Activated CD4-positive, CD25-positive, alpha-beta regulatory T cell treated with anti-CD3 and anti-CD28 coated beads, Interleukin-2, amount 50 U/mL, for 72 hours (primary cell): ENCODE measurements around the gene CCDC88C.
"Not testable (repeated sequence)": the region's sequence is repeated elsewhere in the genome, so short reads cannot be mapped to it uniquely, and the experiment has no call there.

Experiments
- DNase-seq: peaks from one replicate; pipeline ENCODE4 v3.0.0; 2021

Gene CCDC88C

GRCh38 chr14:91284146-91284790 is 133.4 kb downstream of the CCDC88C start:
- no peak for DNase-seq

- DNase-seq: no peak
Observed at GRCh38 chr14:91283666-91284065, 134.0 kb downstream of the CCDC88C start.

- DNase-seq: no peak
Observed at GRCh38 chr14:91282954-91283645, 134.5 kb downstream of the CCDC88C start.

GRCh38 chr14:91281346-91281745 is 136.3 kb downstream of the CCDC88C start:
- DNase-seq: no peak

- no peak for DNase-seq
Observed at GRCh38 chr14:91280129-91280528, 137.5 kb downstream of the CCDC88C start.

GRCh38 chr14:91279354-91279753 is 138.3 kb downstream of the CCDC88C start:
- no peak for DNase-seq

GRCh38 chr14:91278383-91278715 is 139.3 kb downstream of the CCDC88C start:
- no peak for DNase-seq

GRCh38 chr14:91277546-91278382 is 139.9 kb downstream of the CCDC88C start:
- no peak for DNase-seq

- no peak for DNase-seq
Observed at GRCh38 chr14:91274796-91275195, 142.8 kb downstream of the CCDC88C start.

GRCh38 chr14:91273885-91274273 is 143.7 kb downstream of the CCDC88C start:
- DNase-seq: no peak

- DNase-seq: no peak
Observed at GRCh38 chr14:91273273-91273884, 144.2 kb downstream of the CCDC88C start.

GRCh38 chr14:91272341-91273272 is 145.0 kb downstream of the CCDC88C start:
- DNase-seq: no peak

- no peak for DNase-seq
Observed at GRCh38 chr14:91271639-91272038, 146.0 kb downstream of the CCDC88C start.

GRCh38 chr14:91270619-91271018 is 147.0 kb downstream of the CCDC88C start:
- no peak for DNase-seq

GRCh38 chr14:91270188-91270587 is 147.4 kb downstream of the CCDC88C start:
- DNase-seq: no peak

GRCh38 chr14:91269076-91269991 is 148.3 kb downstream of the CCDC88C start:
- no peak for DNase-seq

GRCh38 chr14:91267965-91268437 is 149.6 kb downstream of the CCDC88C start:
- no peak for DNase-seq

GRCh38 chr14:91266276-91266675 is 151.3 kb downstream of the CCDC88C start:
- DNase-seq: not testable (repeated sequence)

GRCh38 chr14:91265404-91265803 is 152.2 kb downstream of the CCDC88C start:
- DNase-seq: no peak

GRCh38 chr14:91264151-91265150 is 153.2 kb downstream of the CCDC88C start:
- DNase-seq: peak; percentile 51
